Measurements from ENCODE around the gene POLR3H.
A peak's percentile ranks its signal among the peaks of the same experiment; 100 is the strongest.
"Not testable (repeated sequence)": the region's sequence is repeated elsewhere in the genome, so short reads cannot be mapped to it uniquely, and the experiment has no call there.

The POLR3H gene, protein sequence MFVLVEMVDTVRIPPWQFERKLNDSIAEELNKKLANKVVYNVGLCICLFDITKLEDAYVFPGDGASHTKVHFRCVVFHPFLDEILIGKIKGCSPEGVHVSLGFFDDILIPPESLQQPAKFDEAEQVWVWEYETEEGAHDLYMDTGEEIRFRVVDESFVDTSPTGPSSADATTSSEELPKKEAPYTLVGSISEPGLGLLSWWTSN

DNA sequence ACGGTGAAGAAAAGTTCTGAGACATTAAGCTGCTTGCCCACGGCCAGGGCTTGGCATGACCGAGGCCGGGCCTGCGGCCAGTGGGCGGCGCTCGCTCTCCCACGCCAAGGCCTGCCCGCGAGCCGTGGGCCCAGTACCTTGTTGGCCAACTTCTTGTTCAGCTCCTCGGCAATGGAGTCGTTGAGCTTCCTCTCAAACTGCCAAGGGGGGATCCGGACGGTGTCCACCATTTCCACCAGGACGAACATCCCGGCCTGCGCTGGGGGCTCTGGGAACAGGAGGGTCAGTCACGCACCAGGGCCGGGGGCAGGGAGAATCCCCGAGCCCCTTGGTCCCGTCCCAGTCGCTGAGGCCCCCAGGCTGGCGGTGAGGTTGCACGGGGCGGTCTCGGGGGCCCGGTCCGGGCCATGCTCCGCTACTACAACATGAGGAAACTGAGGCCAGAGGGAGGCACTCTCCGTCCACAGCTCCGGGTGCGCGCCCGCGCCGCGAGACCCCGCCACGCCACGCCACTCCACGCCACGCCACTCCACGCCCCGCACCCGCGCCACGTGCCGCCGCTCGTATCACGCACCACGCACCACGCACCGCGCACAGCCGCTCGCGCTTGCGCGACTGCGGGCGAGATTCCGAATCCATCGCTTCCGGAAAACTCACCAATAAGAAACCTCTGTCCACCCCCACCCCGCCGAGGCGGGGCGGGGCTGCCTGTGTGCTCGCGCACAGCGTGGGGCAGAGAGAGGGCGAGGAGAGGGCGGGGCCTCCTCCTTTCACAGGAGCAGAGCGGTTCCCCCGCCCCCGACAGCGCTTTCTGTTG, at the start of gene POLR3H:
POLR3H (minus strand) TSS at position 617 of the 817 bp plus-strand sequence; CDS start at position 248, 369 bp downstream.
- TF ChIP-seq CTCF (IDR thresholded peaks at IDR 0.05; ENCODE audit: insufficient read depth, low read depth, low read length, missing control alignments), result peak; percentile 43
- peak within 1 kb of the TSS; percentile 81 for H3K4me3 ChIP-seq (ENCODE audit: low read length)
- DNase-seq (ENCODE audit: low read depth), result peak; percentile 99

DNA sequence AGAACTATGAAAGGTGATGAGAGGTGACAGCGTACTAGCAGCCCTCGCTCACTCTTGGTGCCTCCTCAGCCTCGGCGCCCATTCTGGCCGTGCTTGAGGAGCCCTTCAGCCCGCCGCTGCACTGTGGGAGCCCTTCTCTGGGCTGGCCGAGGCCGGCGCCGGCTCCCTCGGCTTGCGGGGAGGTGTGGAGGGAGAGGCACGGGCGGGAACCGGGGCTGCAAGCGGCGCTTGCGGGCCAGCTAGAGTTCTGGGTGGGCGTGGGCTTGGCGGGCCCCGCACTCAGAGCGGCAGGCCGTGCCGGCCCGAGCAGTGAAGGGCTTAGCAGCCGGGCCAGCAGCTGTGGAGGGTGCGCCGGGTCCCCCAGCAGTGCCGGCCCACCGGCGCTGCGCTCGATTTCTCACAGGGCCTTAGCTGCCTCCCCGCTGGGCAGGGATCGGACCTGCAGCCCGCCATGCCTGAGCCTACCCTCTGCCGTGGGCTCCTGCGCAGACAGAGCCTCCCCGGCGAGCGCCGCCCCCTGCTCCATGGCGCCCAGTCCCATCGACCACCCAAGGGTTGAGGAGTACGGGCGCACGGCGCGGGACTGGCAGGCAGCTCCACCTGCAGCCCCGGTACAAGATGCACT, 49.2 kb upstream of the POLR3H start:
- H3K4me3 ChIP-seq (ENCODE audit: low read length); DNase-seq (ENCODE audit: low read depth): not testable (repeated sequence)

DNA sequence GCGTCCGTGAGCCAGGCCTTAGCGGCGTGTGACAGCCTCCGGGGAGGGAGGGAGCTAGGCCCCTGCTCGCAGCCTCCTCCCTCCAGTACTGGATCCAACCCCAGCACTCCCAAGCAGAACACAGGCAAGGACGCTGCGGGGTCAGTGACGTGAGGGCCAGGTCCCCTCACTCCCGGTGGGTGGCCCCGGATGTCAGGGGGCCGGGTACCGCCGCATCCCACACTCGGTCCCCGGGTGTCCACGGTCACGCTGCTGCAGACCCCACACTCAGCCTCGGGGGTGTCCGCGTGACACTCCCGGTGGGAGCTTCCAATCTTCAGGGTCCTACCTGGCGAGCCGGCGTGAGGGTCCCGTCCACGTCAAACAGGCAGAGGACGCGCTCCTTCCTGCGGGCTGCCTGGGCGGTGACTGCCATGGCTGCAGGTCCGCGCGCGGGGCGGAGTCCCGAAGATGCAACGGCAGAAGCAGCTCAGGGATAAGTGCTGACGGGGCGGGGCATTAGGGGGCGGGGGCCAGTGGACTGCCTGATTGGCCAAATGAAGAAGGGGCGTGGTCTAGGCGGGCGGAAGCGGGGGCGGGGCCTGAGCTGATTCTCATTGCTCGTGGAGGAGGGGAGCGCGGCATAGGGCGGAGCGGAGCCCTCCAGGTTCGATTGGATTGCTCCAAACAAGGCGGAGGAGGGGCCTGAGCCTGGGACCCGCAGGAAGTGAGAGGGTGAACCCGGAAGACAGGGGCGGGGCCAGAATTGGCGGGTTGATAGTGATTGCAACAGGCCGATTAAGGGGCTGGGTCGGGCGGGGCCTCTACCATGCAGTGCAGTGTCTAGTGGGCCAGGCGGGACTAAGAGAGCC, 45.3 kb upstream of the POLR3H start, which contains the start of gene PMM1:
PMM1 (minus strand) TSS at position 450 of the 851 bp plus-strand sequence; CDS start at position 415, 35 bp downstream.
- H3K4me3 ChIP-seq (ENCODE audit: low read length), result peak within 1 kb of the TSS; percentile 87
- TF ChIP-seq CTCF (IDR thresholded peaks at IDR 0.05; ENCODE audit: insufficient read depth, low read depth, low read length, missing control alignments), result no peak
- DNase-seq (ENCODE audit: low read depth), result peak; percentile 100

DNA sequence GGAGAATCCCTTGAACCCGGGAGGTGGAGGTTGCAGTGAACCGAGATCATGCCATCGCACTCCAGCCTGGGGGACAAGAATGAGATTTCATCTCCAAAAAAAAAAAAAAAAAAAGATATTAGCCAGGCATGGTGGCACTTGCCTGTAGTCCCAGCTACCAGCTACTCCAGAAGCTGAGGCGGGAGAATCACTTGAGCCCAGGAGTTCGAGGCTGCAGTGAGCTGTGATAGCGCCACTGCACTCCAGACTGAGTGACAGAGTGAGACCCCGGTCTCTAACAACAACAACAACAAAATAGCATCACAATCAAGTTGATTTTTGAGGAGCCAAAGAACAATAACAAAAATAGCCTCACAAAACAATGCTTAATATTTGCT, 43.1 kb upstream of the POLR3H start:
- no peak for DNase-seq (ENCODE audit: low read depth)
- H3K4me3 ChIP-seq (ENCODE audit: low read length), result no peak overlapping the region
- TF ChIP-seq CTCF (IDR thresholded peaks at IDR 0.05; ENCODE audit: insufficient read depth, low read depth, low read length, missing control alignments), result no peak

DNA sequence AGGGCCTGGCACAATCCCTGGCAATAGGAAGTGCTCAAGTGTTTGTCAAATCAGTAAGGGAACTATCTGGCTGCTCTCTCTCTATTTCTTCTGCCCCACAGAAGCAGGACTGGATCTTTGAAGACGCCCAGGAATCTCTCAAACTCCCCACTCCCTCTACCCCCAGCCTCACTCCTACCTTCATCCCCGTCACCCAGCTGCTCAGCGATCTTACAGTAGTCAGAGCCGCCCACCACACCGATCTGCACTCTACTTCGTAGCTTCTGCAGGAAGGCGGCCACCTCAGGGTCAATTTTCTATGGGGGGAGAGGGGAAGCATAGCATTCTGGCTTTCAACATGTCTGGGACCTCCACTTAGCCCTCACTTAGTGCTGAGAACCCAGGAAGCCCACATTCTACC, 41.6 kb upstream of the POLR3H start:
- no peak overlapping the region for H3K4me3 ChIP-seq (ENCODE audit: low read length)
- no peak for DNase-seq (ENCODE audit: low read depth)
- TF ChIP-seq CTCF (IDR thresholded peaks at IDR 0.05; ENCODE audit: insufficient read depth, low read depth, low read length, missing control alignments), result no peak

DNA sequence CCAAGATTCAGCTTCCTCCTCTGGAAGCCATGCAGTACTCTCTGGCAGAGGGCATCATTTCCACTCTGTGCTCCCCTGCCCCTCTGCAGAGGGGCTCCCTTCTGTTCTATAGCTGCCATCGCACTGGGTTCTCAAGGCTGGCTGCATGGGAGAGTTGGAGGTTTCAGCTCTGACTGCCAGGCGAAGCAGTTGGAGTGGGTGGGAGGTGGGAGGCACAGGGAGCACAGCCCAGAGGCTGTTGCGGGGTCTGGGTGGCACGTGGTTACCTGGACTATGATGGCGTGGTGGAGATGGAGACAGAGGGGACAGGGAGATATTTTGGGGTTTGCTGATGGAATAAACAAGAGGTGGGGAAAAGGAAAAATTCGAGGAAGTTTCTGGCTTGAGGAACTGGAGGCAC, 40.6 kb upstream of the POLR3H start:
- DNase-seq (ENCODE audit: low read depth), result no peak
- H3K4me3 ChIP-seq (ENCODE audit: low read length), result no peak overlapping the region
- no peak for TF ChIP-seq CTCF (IDR thresholded peaks at IDR 0.05; ENCODE audit: insufficient read depth, low read depth, low read length, missing control alignments)
